SU-DHL-6 (cell line): ENCODE measurements around the gene NLGN1.

ENCODE experiments used
- EZH2phosphoT487 ChIP-seq: fragments of 200-600 bp; sonication (generic), shearing (Covaris generic); conservative IDR thresholded peaks from 2 replicates; pipeline ENCODE4 v1.6.1; 2018; ENCODE audit warnings: mild to moderate bottlenecking, antibody characterized with exemption, low read length, moderate library complexity, mixed read lengths
- TF ChIP-seq, protein P1 (sequence below): fragments of 200-600 bp; sonication (generic); IDR thresholded peaks from one replicate; pipeline ENCODE4 v1.5.1; 2017; ENCODE audit warnings: antibody characterized with exemption, mild to moderate bottlenecking, low read length, moderate library complexity; ENCODE audit not compliant: insufficient read depth, poor library complexity, severe bottlenecking

DNA sequence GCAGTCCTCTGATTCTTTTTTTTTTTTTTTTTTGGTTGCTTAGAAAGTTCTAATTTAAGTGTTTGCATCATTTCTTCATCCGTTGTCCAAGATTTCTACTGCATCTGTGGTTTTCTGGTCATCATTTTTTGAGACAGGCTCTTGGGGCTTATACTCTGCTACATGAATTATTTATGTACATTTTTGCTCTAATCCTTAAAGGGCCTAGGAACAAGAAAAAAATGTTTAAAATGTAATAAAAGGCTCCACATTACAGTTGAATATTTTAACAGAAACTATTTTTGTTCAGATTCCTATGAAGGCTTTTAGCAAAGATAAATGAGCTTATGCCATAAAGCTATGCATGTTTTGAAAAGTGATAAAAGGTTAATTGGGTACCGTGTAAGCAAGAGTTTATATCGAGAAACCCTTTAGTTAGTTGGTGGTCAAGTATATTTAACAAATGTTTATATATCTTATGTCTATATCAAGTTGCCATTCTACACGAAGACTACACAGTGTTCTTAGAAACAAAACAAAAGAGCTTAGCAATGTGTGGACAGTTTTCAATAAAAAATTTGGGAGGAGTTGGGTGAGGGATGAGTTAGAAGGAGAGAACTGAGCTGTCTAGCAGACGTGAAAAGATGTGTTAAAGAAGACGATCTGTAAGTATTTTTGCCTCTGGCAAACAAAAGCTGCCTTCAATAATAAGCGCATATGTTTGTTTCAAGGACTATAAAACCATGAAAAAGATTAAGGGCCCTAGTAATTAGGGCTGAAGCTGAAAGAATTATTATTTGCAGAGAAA is 898.0 kb downstream of the NLGN1 start:
- TF ChIP-seq, protein P1, sequence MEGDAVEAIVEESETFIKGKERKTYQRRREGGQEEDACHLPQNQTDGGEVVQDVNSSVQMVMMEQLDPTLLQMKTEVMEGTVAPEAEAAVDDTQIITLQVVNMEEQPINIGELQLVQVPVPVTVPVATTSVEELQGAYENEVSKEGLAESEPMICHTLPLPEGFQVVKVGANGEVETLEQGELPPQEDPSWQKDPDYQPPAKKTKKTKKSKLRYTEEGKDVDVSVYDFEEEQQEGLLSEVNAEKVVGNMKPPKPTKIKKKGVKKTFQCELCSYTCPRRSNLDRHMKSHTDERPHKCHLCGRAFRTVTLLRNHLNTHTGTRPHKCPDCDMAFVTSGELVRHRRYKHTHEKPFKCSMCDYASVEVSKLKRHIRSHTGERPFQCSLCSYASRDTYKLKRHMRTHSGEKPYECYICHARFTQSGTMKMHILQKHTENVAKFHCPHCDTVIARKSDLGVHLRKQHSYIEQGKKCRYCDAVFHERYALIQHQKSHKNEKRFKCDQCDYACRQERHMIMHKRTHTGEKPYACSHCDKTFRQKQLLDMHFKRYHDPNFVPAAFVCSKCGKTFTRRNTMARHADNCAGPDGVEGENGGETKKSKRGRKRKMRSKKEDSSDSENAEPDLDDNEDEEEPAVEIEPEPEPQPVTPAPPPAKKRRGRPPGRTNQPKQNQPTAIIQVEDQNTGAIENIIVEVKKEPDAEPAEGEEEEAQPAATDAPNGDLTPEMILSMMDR: no peak
- no peak for TF ChIP-seq EZH2phosphoT487
